GF-D8 (cell line): ENCODE measurements around the gene RALGDS.
A peak's percentile ranks its signal among the peaks of the same experiment; 100 is the strongest.
"Not testable (repeated sequence)": the region's sequence is repeated elsewhere in the genome, so short reads cannot be mapped to it uniquely, and the experiment has no call there.

Experiments
- DNase-seq: peaks from one replicate; lab custom pipeline; 2025; lab: John Stamatoyannopoulos, UW

RALGDS gene

DNA sequence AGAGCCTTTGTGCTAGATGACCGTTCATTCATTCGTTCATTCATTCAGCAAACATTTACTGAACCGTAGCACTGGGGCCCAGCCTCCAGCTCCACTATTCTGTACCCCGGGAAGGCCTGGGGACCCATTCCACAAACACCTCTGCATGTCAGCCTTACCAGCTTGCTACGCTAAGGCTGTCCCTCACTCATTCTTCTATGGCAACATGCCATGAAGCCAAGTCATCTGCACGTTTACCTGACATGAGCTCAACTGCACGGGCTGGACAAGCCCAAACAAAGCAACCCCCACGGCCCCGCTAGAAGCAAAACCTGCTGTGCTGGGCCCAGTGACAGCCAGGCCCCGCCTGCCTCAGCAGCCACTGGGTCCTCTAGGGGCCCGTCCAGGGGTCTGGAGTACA is 53.2 kb downstream of the RALGDS start:
- DNase-seq: no peak

GRCh38 chr9:133067006-133067405 is 54.0 kb downstream of the RALGDS start:
- DNase-seq: no peak

- DNase-seq: no peak
Observed at GRCh38 chr9:133066181-133066983, 54.7 kb downstream of the RALGDS start.

GRCh38 chr9:133065070-133065388 is 56.0 kb downstream of the RALGDS start:
- no peak for DNase-seq

GRCh38 chr9:133064241-133065069 is 56.6 kb downstream of the RALGDS start:
- no peak for DNase-seq

GRCh38 chr9:133063500-133064231 is 57.4 kb downstream of the RALGDS start:
- no peak for DNase-seq

GRCh38 chr9:133063159-133063499 is 57.9 kb downstream of the RALGDS start:
- no peak for DNase-seq

GRCh38 chr9:133062569-133062968 is 58.5 kb downstream of the RALGDS start:
- not testable (repeated sequence) for DNase-seq

GRCh38 chr9:133061764-133062145 is 59.3 kb downstream of the RALGDS start, which contains the start of gene CEL:
Gene CEL (plus strand): TSS chr9:133061981. CDS start chr9:133062003, 22 bp downstream.
- DNase-seq: not testable (repeated sequence)

GRCh38 chr9:133061019-133061763 is 59.8 kb downstream of the RALGDS start:
- DNase-seq: peak; percentile 14

DNA sequence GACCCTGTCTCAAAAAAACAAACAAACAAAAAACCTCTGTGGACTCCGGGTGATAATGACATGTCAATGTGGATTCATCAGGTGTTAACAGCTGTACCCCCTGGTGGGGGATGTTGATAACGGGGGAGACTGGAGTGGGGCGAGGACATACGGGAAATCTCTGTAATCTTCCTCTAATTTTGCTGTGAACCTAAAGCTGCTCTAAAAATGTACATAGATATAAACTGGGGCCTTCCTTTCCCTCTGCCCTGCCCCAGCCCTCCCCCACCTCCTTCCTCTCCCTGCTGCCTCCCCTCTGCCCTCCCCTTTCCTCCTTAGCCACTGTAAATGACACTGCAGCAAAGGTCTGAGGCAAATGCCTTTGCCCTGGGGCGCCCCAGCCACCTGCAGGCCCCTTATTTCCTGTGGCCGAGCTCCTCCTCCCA is 60.6 kb downstream of the RALGDS start:
- DNase-seq: peak; percentile 75

GRCh38 chr9:133059623-133060022 is 61.4 kb downstream of the RALGDS start:
- peak; percentile 76 for DNase-seq

DNA sequence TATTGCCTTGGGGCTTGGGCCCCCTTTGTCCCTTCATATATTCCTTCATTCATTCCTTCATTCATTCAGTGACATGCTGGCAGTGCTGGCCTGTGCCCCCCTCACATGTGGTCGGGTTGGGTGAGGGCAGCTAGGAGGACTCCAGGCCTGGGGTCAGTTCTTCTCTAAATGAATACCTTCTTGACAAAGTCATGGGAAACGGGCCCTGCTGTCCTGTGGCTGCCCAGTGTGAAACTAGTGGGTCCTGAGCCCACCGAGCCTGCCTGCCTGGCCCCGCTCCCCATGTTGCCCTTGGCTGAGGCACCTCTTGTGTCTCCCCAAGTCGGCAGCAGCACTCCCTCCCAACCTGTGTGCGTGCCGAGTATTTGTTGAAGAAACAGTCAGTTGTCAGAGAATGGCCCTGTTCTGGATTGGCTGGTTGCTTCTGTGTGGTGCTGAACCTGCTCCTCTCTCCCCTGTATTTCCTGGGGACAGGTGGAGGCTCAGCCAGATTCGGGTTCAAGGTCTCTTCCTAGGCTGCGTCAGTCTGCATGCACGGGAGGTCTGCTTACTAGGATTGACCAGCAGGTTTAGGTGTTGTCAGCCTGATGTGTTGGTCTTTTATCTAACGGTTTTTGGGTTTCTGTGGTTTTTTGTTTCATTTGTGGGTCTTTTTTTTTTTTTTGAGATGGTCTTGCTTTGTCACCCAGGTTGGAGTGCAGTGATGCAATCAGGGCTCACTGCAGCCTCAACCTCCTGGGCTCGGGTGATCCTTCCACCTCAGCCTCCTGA is 62.3 kb downstream of the RALGDS start:
- peak; percentile 73 for DNase-seq

DNA sequence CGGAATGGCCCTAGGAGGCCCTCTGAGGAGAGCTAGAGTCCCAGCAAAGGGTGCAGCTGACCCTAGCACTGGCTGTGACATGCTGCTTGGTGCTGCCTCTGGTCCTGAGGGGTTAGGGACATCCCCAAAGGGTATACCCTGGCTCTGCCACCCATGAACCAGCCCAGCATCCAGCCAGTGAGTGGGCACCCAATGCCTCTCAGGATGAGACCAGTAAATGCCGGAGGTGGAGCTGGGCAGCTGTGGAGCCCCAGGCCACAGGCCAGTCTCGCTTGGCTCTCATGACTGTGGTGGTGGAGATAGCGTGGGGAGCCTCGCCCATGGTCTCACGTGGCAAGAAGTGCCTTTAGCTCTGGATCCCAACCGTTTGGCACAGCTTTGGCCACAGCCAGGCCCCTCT is 63.0 kb downstream of the RALGDS start:
- no peak for DNase-seq

GRCh38 chr9:133057553-133057952 is 63.5 kb downstream of the RALGDS start:
- DNase-seq: no peak

GRCh38 chr9:133057006-133057405 is 64.0 kb downstream of the RALGDS start:
- peak; percentile 67 for DNase-seq

- DNase-seq: no peak
Observed at GRCh38 chr9:133056533-133056932, 64.5 kb downstream of the RALGDS start.

GRCh38 chr9:133055788-133056420 is 65.1 kb downstream of the RALGDS start:
- no peak for DNase-seq

GRCh38 chr9:133054966-133055365 is 66.1 kb downstream of the RALGDS start:
- no peak for DNase-seq

DNA sequence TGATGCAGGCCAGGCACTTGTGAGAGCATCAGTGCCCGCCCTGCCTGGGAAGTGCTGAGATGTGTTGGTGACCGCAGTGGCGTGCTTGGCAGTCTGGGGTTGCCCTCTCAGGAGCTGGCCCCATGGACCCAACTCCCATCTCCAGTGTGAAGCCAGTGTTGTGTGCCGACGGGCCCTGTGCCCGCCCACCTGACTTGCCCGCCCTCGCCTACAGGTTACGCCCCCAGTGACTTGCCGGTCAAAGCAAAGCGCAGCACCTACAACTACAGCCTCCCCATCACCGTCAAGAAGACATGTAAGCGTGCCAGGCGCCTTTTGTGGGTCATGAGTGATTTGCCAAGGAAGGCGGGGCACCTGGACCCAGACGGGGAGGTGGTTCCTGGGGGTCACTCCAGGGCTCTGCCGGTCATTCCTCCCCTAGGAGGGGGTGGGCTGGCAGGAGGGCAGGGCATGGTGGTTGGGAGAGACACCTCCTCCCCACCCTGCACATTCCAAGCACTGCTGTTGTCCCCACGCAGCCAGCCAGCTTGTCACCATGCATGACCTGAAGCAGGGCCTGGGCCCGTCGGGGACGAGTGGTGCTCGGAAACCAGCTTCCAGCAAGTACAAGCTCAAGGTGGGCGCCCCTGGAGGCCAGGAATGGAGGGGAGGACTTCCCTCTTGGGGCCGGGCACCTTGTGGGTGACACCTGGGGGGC is 66.7 kb downstream of the RALGDS start:
- DNase-seq: no peak
